Measurements from ENCODE around the gene DIS3L2.

DNA sequence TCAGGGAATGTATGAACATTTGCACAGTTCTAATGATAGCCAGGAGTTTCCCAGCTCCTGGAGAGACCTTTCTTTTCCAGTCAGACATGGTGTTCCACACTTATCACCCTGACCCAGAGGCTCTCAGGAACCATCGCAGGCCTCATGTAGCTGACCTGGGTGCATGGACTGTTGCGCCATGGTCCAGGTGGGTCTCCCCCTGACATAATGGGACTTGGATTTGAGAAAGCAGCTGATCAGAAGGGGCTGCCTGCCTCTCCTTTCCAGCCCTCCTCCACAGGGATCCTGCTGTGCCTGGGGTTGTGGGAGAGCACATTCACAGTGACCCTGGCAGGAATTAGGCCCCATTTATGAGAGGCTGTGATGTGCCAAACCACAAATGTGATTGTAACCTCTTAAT is 283.6 kb downstream of the DIS3L2 start:
- TF ChIP-seq, protein P1, sequence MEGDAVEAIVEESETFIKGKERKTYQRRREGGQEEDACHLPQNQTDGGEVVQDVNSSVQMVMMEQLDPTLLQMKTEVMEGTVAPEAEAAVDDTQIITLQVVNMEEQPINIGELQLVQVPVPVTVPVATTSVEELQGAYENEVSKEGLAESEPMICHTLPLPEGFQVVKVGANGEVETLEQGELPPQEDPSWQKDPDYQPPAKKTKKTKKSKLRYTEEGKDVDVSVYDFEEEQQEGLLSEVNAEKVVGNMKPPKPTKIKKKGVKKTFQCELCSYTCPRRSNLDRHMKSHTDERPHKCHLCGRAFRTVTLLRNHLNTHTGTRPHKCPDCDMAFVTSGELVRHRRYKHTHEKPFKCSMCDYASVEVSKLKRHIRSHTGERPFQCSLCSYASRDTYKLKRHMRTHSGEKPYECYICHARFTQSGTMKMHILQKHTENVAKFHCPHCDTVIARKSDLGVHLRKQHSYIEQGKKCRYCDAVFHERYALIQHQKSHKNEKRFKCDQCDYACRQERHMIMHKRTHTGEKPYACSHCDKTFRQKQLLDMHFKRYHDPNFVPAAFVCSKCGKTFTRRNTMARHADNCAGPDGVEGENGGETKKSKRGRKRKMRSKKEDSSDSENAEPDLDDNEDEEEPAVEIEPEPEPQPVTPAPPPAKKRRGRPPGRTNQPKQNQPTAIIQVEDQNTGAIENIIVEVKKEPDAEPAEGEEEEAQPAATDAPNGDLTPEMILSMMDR (IDR thresholded peaks at IDR 0.05 in 4 of 5, conservative IDR thresholded peaks at IDR 0.05 in 1 of 5): no peak
- TF ChIP-seq POLR2A (IDR thresholded peaks at IDR 0.05): no peak

Measured in gastrocnemius medialis (tissue), 4 donors.